Measurements from ENCODE around the gene C5AR1.
"Not testable (repeated sequence)": the region's sequence is repeated elsewhere in the genome, so short reads cannot be mapped to it uniquely, and the experiment has no call there.

C5AR1 gene

DNA sequence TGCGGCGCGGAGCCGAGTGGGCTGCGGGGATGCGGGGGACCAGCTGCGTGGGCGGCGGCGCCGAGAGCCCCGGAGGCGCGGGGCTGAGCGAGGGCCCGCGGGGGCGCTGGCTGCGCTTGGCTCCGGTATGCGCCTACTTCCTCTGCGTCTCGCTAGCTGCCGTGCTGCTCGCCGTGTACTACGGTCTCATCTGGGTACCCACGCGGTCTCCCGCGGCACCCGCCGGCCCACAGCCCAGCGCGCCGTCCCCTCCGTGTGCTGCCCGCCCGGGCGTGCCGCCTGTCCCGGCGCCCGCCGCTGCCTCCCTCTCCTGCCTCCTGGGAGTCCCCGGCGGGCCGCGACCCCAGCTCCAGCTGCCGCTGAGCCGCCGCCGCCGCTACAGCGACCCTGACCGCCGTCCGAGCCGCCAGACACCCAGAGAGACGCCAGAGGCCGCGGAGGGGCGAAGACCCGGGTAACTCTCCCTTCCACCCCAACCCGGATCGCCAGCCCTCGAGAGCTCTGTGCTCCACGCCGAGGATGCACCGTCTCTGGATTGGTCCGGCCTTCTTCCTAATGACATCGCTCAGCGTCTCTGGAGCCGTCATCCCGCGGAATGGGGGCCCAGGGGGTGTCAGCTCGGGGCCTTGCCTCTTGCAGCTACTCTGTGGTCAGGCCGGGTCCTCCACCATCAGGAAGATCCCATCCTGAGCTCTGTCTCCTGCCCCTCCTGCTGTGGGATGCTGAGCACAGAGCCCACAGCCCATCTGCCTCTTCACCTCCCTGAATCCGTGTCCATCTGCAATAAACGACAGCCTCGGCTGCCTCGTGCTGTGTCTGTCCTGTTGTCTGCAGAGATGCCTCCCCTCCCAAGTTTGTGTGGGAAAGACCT is 34.5 kb upstream of the C5AR1 start:
- peak overlapping the region; percentile 79 for H3K4me3 Mint-ChIP-seq
- no peaks in the 10 kb centered on the region for H3K27me3 Mint-ChIP-seq
- peaks cover 17% of the 10 kb centered on the region for H3K4me1 Mint-ChIP-seq (ENCODE audit: low read depth)
- H3K36me3 Mint-ChIP-seq (ENCODE audit: low read depth), result peaks cover 11% of the 10 kb centered on the region
- no peaks in the 10 kb centered on the region for H3K9me3 Mint-ChIP-seq
- peak overlapping the region; percentile 26 for H3K27ac Mint-ChIP-seq

DNA sequence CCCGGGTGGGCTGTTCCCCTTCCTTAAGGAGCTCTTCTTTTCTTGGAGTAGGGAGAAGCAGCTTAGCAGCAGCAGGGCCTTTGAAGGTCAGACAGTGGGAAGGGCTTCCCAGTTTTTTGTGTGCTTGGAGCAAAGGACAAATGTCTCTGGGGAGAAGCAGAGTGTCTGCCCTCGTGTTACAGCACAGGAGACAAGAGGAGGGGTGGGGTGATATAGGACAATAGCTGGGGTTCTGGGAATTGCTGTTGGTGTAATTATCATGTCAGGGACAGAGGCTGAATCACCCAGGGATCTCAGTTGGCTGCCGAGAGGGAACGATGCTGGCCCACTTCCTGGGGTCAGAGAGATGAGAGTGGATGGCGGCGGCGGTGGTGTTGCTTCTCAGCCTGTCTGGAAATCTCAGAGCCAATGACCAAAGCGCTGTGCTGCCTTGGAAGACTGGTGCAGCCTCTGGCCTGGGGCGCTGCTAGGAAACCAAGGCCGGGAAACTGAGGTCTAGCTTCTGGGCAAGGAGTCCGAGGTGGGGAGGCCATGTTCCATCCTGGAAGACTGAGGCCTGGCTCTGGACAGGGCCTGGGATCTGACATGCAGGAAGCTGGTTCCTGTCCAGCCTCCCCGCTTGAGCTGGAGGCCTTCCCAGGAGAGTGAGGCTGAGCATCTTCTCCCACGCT is 33.7 kb upstream of the C5AR1 start:
- peaks cover 7% of the 10 kb centered on the region for H3K36me3 Mint-ChIP-seq (ENCODE audit: low read depth)
- no peaks in the 10 kb centered on the region for H3K9me3 Mint-ChIP-seq
- peak overlapping the region; percentile 79 for H3K4me3 Mint-ChIP-seq
- peak overlapping the region; percentile 26 for H3K27ac Mint-ChIP-seq
- H3K4me1 Mint-ChIP-seq (ENCODE audit: low read depth), result peaks cover 17% of the 10 kb centered on the region
- no peaks in the 10 kb centered on the region for H3K27me3 Mint-ChIP-seq

- H3K27me3 Mint-ChIP-seq; H3K27ac Mint-ChIP-seq; H3K36me3 Mint-ChIP-seq (ENCODE audit: low read depth); H3K9me3 Mint-ChIP-seq: not testable (repeated sequence)
- Mint-ChIP-seq H3K4me3 (peak overlapping the region; percentile 79), H3K4me1 (ENCODE audit: low read depth) (peaks cover 17% of the 10 kb centered on the region)
Observed at GRCh38 chr19:47276513-47276912, 33.1 kb upstream of the C5AR1 start.

DNA sequence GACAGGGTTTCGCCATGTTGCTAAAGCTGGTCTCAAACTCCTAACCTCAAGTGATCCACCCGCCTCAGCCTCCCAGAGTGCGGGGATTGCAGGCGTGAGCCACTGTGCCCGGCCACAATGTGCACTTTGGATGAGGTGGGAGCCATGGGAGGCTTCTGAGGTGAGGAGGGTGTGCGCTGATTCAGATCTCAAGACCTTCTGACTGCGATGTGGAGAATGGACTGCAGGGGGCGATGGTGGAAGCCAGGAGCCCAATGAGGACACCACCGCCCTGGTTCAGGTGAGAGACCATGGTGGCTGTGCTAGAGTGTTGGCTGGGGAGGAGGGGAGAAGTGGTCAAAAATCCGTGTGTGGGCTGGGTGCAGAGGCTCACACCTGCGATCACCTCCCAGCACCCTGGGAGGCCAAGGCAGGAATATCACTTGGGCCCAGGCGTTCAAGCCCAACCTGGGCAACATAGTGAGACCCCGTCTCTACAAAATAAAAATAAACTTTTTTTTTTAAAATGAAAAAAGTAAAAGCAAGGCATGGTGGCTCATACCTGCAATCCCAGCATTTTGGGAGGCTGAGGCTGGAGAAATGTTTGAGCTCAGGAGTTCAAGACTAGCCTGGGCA is 29.4 kb upstream of the C5AR1 start:
- H3K27me3 Mint-ChIP-seq, result no peaks in the 10 kb centered on the region
- H3K9me3 Mint-ChIP-seq, result no peaks in the 10 kb centered on the region
- no peak overlapping the region for H3K4me3 Mint-ChIP-seq
- peaks cover 7% of the 10 kb centered on the region for H3K4me1 Mint-ChIP-seq (ENCODE audit: low read depth)
- H3K36me3 Mint-ChIP-seq (ENCODE audit: low read depth), result peaks cover 5% of the 10 kb centered on the region
- no peak overlapping the region for H3K27ac Mint-ChIP-seq

GRCh38 chr19:47283405-47284059 is 26.1 kb upstream of the C5AR1 start:
- no peak overlapping the region for H3K27ac Mint-ChIP-seq
- no peaks in the 10 kb centered on the region for H3K9me3 Mint-ChIP-seq
- no peaks in the 10 kb centered on the region for H3K36me3 Mint-ChIP-seq (ENCODE audit: low read depth)
- H3K4me1 Mint-ChIP-seq (ENCODE audit: low read depth), result peaks cover 5% of the 10 kb centered on the region
- H3K27me3 Mint-ChIP-seq, result no peaks in the 10 kb centered on the region
- no peak overlapping the region for H3K4me3 Mint-ChIP-seq

DNA sequence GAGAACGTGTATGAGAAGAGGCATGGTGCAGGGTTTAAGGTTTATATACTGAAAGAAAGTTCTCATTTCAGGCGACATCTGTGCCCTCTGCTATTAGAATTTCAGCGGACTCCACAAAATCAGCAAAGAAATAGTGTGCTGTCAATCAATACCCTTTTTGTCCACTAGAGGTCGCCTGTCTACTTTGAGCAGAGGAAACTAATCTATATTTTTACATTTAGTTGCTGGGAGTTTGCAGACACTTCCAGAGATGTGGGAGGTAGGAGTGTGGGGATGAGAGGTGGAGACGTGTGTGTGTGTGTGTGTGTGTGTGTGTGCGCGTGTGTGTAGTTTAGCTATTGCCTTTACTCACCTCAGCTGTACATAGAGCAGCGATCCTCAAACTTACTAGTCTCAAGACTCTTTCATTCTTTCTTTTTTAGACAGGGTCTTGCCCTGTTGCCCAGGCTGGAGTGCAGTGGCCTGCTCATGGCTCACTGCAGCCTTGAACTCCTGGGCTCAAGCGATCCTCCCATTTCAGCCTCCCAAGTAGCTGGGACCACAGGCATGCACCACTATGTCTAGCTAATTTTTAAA is 25.2 kb upstream of the C5AR1 start:
- Mint-ChIP-seq H3K4me1 (ENCODE audit: low read depth) (peaks cover 8% of the 10 kb centered on the region), H3K27me3 (no peaks in the 10 kb centered on the region), H3K4me3 (no peak overlapping the region), H3K36me3 (ENCODE audit: low read depth) (no peaks in the 10 kb centered on the region), H3K27ac (no peak overlapping the region), H3K9me3 (no peaks in the 10 kb centered on the region)

DNA sequence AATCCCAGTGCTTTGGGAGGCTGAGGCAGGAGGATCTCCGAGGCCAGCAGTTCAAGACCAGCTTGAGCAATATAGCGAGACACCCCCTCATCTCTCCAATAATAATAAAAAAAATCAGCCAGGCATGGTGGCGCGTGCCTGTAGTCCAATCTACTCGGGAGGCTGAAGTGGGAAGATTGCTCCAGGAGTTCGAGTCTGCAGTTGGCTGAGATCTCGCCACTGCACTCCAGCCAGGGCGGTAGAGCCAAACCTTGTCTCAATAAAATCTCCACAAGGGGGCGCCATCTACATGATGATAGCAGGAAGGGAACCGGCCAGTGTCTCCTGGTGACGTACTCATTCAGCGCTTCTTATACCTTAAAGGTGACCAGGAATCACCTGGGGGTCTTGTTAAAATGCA is 13.6 kb upstream of the C5AR1 start:
- Mint-ChIP-seq H3K4me3 (no peak overlapping the region), H3K9me3 (no peaks in the 10 kb centered on the region), H3K4me1 (ENCODE audit: low read depth) (peaks cover 6% of the 10 kb centered on the region), H3K36me3 (ENCODE audit: low read depth) (no peaks in the 10 kb centered on the region), H3K27me3 (no peaks in the 10 kb centered on the region), H3K27ac (no peak overlapping the region)

GRCh38 chr19:47300867-47301266 is 8.8 kb upstream of the C5AR1 start:
- not testable (repeated sequence) for H3K36me3 Mint-ChIP-seq (ENCODE audit: low read depth); H3K9me3 Mint-ChIP-seq; H3K4me3 Mint-ChIP-seq; H3K27ac Mint-ChIP-seq
- peaks cover 11% of the 10 kb centered on the region for H3K4me1 Mint-ChIP-seq (ENCODE audit: low read depth)
- H3K27me3 Mint-ChIP-seq, result peaks cover 10% of the 10 kb centered on the region

DNA sequence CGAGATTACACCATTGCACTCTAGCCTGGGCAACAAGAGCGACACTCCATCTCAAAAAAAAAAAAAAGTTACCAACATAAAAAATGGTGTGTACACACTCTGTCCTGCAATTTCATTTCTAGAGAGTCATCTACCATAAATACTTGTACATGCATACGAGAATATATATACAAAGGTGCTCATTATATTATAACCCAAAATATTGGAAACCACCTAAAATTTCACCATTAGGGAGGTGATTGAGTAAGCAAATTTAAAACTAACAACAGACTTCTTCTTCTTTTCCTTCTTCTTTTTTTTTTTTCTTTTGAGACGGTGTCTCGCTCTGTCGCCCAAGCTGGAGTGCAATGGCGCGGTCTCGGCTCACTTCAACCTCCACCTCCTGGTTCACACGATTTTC is 7.4 kb upstream of the C5AR1 start:
- peaks cover 11% of the 10 kb centered on the region for H3K4me1 Mint-ChIP-seq (ENCODE audit: low read depth)

DNA sequence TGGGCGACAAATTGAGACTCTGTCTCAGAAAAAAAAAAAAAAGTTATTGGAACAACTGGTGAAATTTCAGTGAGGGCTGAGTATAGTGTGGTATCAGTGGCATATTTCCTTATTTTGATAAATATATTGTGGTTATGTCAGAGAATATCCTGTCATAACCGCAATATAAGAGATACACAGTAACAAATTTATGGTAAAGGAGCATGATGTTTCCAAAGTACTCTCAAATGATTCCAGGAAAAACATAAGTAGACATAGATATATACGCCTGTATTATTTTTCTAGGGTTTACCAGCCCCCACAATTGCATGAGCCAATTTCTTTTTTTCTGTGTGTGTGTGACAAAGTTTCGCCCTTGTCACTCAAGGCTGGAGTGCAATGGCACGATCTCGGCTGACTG is 5.7 kb upstream of the C5AR1 start:
- Mint-ChIP-seq H3K9me3 (no peaks in the 10 kb centered on the region), H3K27me3 (peaks cover 21% of the 10 kb centered on the region), H3K4me1 (ENCODE audit: low read depth) (peaks cover 11% of the 10 kb centered on the region), H3K27ac (no peak overlapping the region), H3K36me3 (ENCODE audit: low read depth) (no peaks in the 10 kb centered on the region), H3K4me3 (no peak overlapping the region)

More for the DNA sequence above, 7.4 kb upstream of the C5AR1 start:
- Mint-ChIP-seq H3K9me3 (no peaks in the 10 kb centered on the region), H3K27me3 (peaks cover 21% of the 10 kb centered on the region), H3K4me3 (no peak overlapping the region), H3K27ac (no peak overlapping the region), H3K36me3 (ENCODE audit: low read depth) (no peaks in the 10 kb centered on the region)

DNA sequence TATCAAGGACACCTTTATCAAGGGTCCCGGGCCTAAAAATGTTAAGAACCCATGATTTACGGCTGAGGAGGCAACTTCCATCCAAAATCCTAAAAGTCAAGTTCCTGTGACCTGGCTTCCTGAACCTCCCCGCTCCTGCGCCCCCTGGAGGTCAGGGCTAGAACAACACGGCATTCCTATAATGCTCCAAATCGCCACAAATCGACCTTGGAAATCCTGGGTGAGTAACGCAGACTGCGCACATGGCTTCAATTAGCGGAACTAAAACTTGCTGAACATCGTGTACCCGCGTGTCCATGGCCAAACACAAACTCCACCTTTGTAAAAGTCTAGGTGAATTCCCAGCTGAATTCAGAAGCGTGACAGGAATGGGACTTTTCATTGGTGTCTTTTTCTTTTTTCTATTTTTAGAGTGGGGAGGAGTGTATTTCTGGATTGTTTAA is 4.3 kb upstream of the C5AR1 start:
- Mint-ChIP-seq H3K9me3 (no peaks in the 10 kb centered on the region), H3K27ac (no peak overlapping the region), H3K36me3 (ENCODE audit: low read depth) (no peaks in the 10 kb centered on the region), H3K4me3 (peak overlapping the region; percentile 25), H3K4me1 (ENCODE audit: low read depth) (peaks cover 9% of the 10 kb centered on the region), H3K27me3 (peaks cover 25% of the 10 kb centered on the region)

GRCh38 chr19:47306303-47306702 is 3.4 kb upstream of the C5AR1 start:
- H3K36me3 Mint-ChIP-seq (ENCODE audit: low read depth), result no peaks in the 10 kb centered on the region

GRCh38 chr19:47309038-47309437 is 623 bp upstream of the C5AR1 start:
- Mint-ChIP-seq H3K9me3 (no peaks in the 10 kb centered on the region), H3K27me3 (peaks cover 25% of the 10 kb centered on the region), H3K4me3 (no peak overlapping the region), H3K36me3 (ENCODE audit: low read depth) (no peaks in the 10 kb centered on the region), H3K4me1 (ENCODE audit: low read depth) (peaks cover 5% of the 10 kb centered on the region), H3K27ac (no peak overlapping the region)

More at GRCh38 chr19:47306303-47306702, 3.4 kb upstream of the C5AR1 start:
- no peaks in the 10 kb centered on the region for H3K9me3 Mint-ChIP-seq
- H3K4me1 Mint-ChIP-seq (ENCODE audit: low read depth), result peaks cover 5% of the 10 kb centered on the region
- peaks cover 25% of the 10 kb centered on the region for H3K27me3 Mint-ChIP-seq
- no peak overlapping the region for H3K27ac Mint-ChIP-seq
- no peak overlapping the region for H3K4me3 Mint-ChIP-seq

DNA sequence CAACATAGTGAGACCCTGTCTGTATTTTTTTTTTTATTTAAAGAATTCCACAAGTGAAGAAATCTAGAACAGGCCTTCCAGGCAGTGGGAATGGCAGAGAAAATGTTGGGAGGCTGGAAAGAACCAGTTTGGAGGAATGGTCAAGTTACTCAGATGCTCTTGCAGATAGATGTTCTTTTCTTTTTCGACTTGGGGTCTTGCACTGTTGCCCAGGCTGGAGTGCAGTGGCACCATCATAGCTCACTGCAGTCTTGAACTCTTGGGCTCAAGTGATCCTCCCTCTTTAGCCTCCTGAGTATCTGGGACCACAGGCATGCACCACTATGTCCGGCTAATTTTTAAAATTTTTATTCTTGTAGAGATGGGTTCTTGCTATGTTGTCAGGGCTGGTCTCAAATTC is 662 bp downstream of the C5AR1 start:
- peaks cover 23% of the 10 kb centered on the region for H3K27me3 Mint-ChIP-seq
- no peak overlapping the region for H3K27ac Mint-ChIP-seq
- H3K4me3 Mint-ChIP-seq, result no peak overlapping the region
- H3K4me1 Mint-ChIP-seq (ENCODE audit: low read depth), result peaks cover 2% of the 10 kb centered on the region
- no peaks in the 10 kb centered on the region for H3K36me3 Mint-ChIP-seq (ENCODE audit: low read depth)
- H3K9me3 Mint-ChIP-seq, result no peaks in the 10 kb centered on the region

Data from stimulated activated naive CD8-positive, alpha-beta T cell treated with anti-CD3 and anti-CD28 coated beads, Interleukin-15, Interleukin-2, amounts not matched to agents 100 ng/mL and 50 ng/mL, for 24 hours (primary cell).